Activated CD4-positive, alpha-beta memory T cell treated with anti-CD3 and anti-CD28 coated beads, Interleukin-2, amount 10 ng/mL, durations not matched to agents 7 days and 5 days (primary cell): ENCODE data around the gene HSPB7. TPM values are rescaled to one million over a fixed set of nuclear protein-coding genes. Genes with fewer than 3 reads are reported as not detected.
"Not testable (repeated sequence)": the region's sequence is repeated elsewhere in the genome, so short reads cannot be mapped to it uniquely, and the experiment has no call there.

Experiments
- CTCF ChIA-PET: fragments of 350-600 bp; sonication (Branson Sonifier 250); formaldehyde crosslinking; loops from one replicate; lab custom pipeline; 2021; ENCODE audit warnings: antibody characterized with exemption, inconsistent platforms; lab: Charles Lee
- POLR2A ChIA-PET: fragments of 350-600 bp; sonication (Branson Sonifier 250); formaldehyde crosslinking; loops from one replicate; lab custom pipeline; 2021; ENCODE audit warnings: antibody characterized with exemption; lab: Charles Lee
- DNase-seq: peaks from one replicate; pipeline ENCODE4 v3.0.0-alpha.2; 2020
- H3K27ac Mint-ChIP-seq: one replicate; pipeline ENCODE4 v1.8.0; 2021; ENCODE audit warnings: mild to moderate bottlenecking, mixed read lengths
- H3K27me3 Mint-ChIP-seq: one replicate; pipeline ENCODE4 v1.8.0; 2021; ENCODE audit warnings: mixed read lengths
- H3K36me3 Mint-ChIP-seq: one replicate; pipeline ENCODE4 v1.8.0; 2021; ENCODE audit warnings: low read depth, mixed read lengths
- H3K4me1 Mint-ChIP-seq: one replicate; pipeline ENCODE4 v1.8.0; 2021; ENCODE audit warnings: mixed read lengths
- H3K4me3 Mint-ChIP-seq: one replicate; pipeline ENCODE4 v1.8.0; 2021; ENCODE audit warnings: mild to moderate bottlenecking, mixed read lengths
- H3K9me3 Mint-ChIP-seq: one replicate; pipeline ENCODE4 v1.8.0; 2021; ENCODE audit warnings: mixed read lengths
- total RNA-seq, 2 experiments: library from RNA; stranded (reverse); gene quantifications; one replicate each; pipeline ENCODE4 v1.2.3, GENCODE V29; 2021

Gene HSPB7
- total RNA-seq, 2 experiments from 2014 or later: not detected

- ChIA-PET CTCF (interaction anchor here (1.4 kb wide), 1 partner anchor 229 kb away, joined by 4 read pairs; no protein-coding TSS in a partner anchor), POLR2A (interaction anchor here (0.6 kb wide), 1 partner anchor 515 kb away, joined by 4 read pairs; no protein-coding TSS in a partner anchor)
- Mint-ChIP-seq H3K9me3 (no peaks in the 10 kb centered on the region), H3K27ac (no peak overlapping the region), H3K27me3 (peaks cover 13% of the 10 kb centered on the region), H3K4me3 (no peak overlapping the region), H3K4me1 (no peaks in the 10 kb centered on the region), H3K36me3 (no peaks in the 10 kb centered on the region)
- no peak for DNase-seq
Observed at GRCh38 chr1:16043950-16044349, 26.1 kb upstream of the HSPB7 start.

GRCh38 chr1:16043521-16043920, 25.7 kb upstream of the HSPB7 start, which contains the start of gene CLCNKB:
TSS of gene CLCNKB (plus strand) at chr1:16043782. CDS start at chr1:16044493, 711 bp downstream.
- Mint-ChIP-seq H3K27ac (no peak within 1 kb of the TSS), H3K4me3 (no peak within 1 kb of the TSS), H3K4me1 (no peaks in the 10 kb centered on the region), H3K36me3 (no peaks in the 10 kb centered on the region), H3K27me3 (peaks cover 13% of the 10 kb centered on the region), H3K9me3 (no peaks in the 10 kb centered on the region)
- ChIA-PET CTCF (interaction anchor here (1.1 to 1.4 kb wide), 2 partner anchors 33 to 228 kb away, joined by 3 to 4 read pairs; no protein-coding TSS in a partner anchor), POLR2A (interaction anchor here (0.6 kb wide), 1 partner anchor 515 kb away, joined by 4 read pairs; no protein-coding TSS in a partner anchor)
- DNase-seq: no peak

GRCh38 chr1:16042654-16043053, 24.8 kb upstream of the HSPB7 start:
- POLR2A ChIA-PET: not testable (repeated sequence)

GRCh38 chr1:16042096-16042495, 24.3 kb upstream of the HSPB7 start:
- Mint-ChIP-seq H3K36me3 (no peaks in the 10 kb centered on the region), H3K27me3 (peaks cover 9% of the 10 kb centered on the region), H3K27ac (no peak overlapping the region), H3K4me3 (no peak overlapping the region), H3K9me3 (no peaks in the 10 kb centered on the region), H3K4me1 (no peaks in the 10 kb centered on the region)
- no peak for DNase-seq
- ChIA-PET POLR2A (no interaction called here), CTCF (interaction anchor here (1.1 kb wide), 1 partner anchor 30 kb away, joined by 3 read pairs; no protein-coding TSS in a partner anchor)

More at GRCh38 chr1:16042654-16043053, 24.8 kb upstream of the HSPB7 start:
- not testable (repeated sequence) for H3K9me3 Mint-ChIP-seq, H3K27ac Mint-ChIP-seq, H3K4me1 Mint-ChIP-seq, DNase-seq, H3K4me3 Mint-ChIP-seq, H3K36me3 Mint-ChIP-seq
- CTCF ChIA-PET: interaction anchor here (1.1 kb wide), 1 partner anchor 33 kb away, joined by 3 read pairs; no protein-coding TSS in a partner anchor
- H3K27me3 Mint-ChIP-seq: peaks cover 13% of the 10 kb centered on the region

- Mint-ChIP-seq H3K9me3 (no peaks in the 10 kb centered on the region), H3K36me3 (no peaks in the 10 kb centered on the region), H3K27ac (no peak overlapping the region), H3K4me3 (no peak overlapping the region), H3K27me3 (peaks cover 9% of the 10 kb centered on the region), H3K4me1 (no peaks in the 10 kb centered on the region)
- no peak for DNase-seq
- ChIA-PET POLR2A (no interaction called here), CTCF (interaction anchor here (0.6 to 1.1 kb wide), 2 partner anchors 30 to 234 kb away, joined by 3 read pairs; no protein-coding TSS in a partner anchor)
Observed at GRCh38 chr1:16041200-16041599, 23.4 kb upstream of the HSPB7 start.

- CTCF ChIA-PET, H3K27me3 Mint-ChIP-seq, H3K4me1 Mint-ChIP-seq, H3K36me3 Mint-ChIP-seq, DNase-seq, H3K9me3 Mint-ChIP-seq, H3K4me3 Mint-ChIP-seq, H3K27ac Mint-ChIP-seq: not testable (repeated sequence)
- POLR2A ChIA-PET: interaction anchor here (1.4 kb wide), 1 partner anchor 23 kb away, joined by 3 read pairs; no protein-coding TSS in a partner anchor
Observed at GRCh38 chr1:16039871-16040270, 22.0 kb upstream of the HSPB7 start.

GRCh38 chr1:16038620-16038912, 20.7 kb upstream of the HSPB7 start:
- ChIA-PET CTCF (interaction anchor here (1.2 kb wide), 1 partner anchor 19 kb away, joined by 4 read pairs; no protein-coding TSS in a partner anchor), POLR2A (no interaction called here)
- H3K9me3 Mint-ChIP-seq: no peaks in the 10 kb centered on the region
- no peak overlapping the region for H3K27ac Mint-ChIP-seq
- H3K4me3 Mint-ChIP-seq: no peak overlapping the region
- peaks cover 9% of the 10 kb centered on the region for H3K27me3 Mint-ChIP-seq
- no peaks in the 10 kb centered on the region for H3K36me3 Mint-ChIP-seq
- DNase-seq: no peak
- H3K4me1 Mint-ChIP-seq: no peaks in the 10 kb centered on the region

GRCh38 chr1:16036461-16036860, 18.6 kb upstream of the HSPB7 start:
- POLR2A ChIA-PET: interaction anchor here (1.4 kb wide), 1 partner anchor 23 kb away, joined by 3 read pairs; no protein-coding TSS in a partner anchor
- H3K36me3 Mint-ChIP-seq, H3K4me1 Mint-ChIP-seq, H3K27ac Mint-ChIP-seq, CTCF ChIA-PET, DNase-seq, H3K9me3 Mint-ChIP-seq, H3K27me3 Mint-ChIP-seq, H3K4me3 Mint-ChIP-seq: not testable (repeated sequence)

GRCh38 chr1:16033103-16033632, 15.3 kb upstream of the HSPB7 start:
- H3K9me3 Mint-ChIP-seq, H3K36me3 Mint-ChIP-seq, H3K4me1 Mint-ChIP-seq, H3K27me3 Mint-ChIP-seq, POLR2A ChIA-PET, H3K27ac Mint-ChIP-seq, DNase-seq, H3K4me3 Mint-ChIP-seq: not testable (repeated sequence)
- CTCF ChIA-PET: interaction anchor here (0.9 kb wide), 1 partner anchor 24 kb away, joined by 4 read pairs; no protein-coding TSS in a partner anchor

- H3K27me3 Mint-ChIP-seq: peaks cover 2% of the 10 kb centered on the region
- no peaks in the 10 kb centered on the region for H3K36me3 Mint-ChIP-seq
- H3K27ac Mint-ChIP-seq: no peak overlapping the region
- ChIA-PET POLR2A (no interaction called here), CTCF (interaction anchor here (0.9 kb wide), 1 partner anchor 25 kb away, joined by 4 read pairs; no protein-coding TSS in a partner anchor)
- no peaks in the 10 kb centered on the region for H3K4me1 Mint-ChIP-seq
- H3K9me3 Mint-ChIP-seq: no peaks in the 10 kb centered on the region
- peak; percentile 64 for DNase-seq
- H3K4me3 Mint-ChIP-seq: no peak overlapping the region
Observed at GRCh38 chr1:16032388-16033102, 14.7 kb upstream of the HSPB7 start.

GRCh38 chr1:16031551-16031950, 13.7 kb upstream of the HSPB7 start:
- no peaks in the 10 kb centered on the region for H3K9me3 Mint-ChIP-seq
- no peak for DNase-seq
- no peak overlapping the region for H3K27ac Mint-ChIP-seq
- H3K4me3 Mint-ChIP-seq: no peak overlapping the region
- H3K27me3 Mint-ChIP-seq: no peaks in the 10 kb centered on the region
- no peaks in the 10 kb centered on the region for H3K36me3 Mint-ChIP-seq
- POLR2A ChIA-PET: no interaction called here
- no peaks in the 10 kb centered on the region for H3K4me1 Mint-ChIP-seq
- CTCF ChIA-PET: interaction anchor here (1.6 kb wide), 1 partner anchor 239 kb away, joined by 4 read pairs; no protein-coding TSS in a partner anchor

GRCh38 chr1:16029288-16029687, 11.4 kb upstream of the HSPB7 start:
- Mint-ChIP-seq H3K27me3 (no peaks in the 10 kb centered on the region), H3K9me3 (no peaks in the 10 kb centered on the region), H3K36me3 (no peaks in the 10 kb centered on the region), H3K4me3 (no peak overlapping the region), H3K4me1 (no peaks in the 10 kb centered on the region), H3K27ac (no peak overlapping the region)
- POLR2A ChIA-PET: no interaction called here
- CTCF ChIA-PET: interaction anchor here (1.6 kb wide), 1 partner anchor 28 kb away, joined by 3 read pairs; no protein-coding TSS in a partner anchor
- DNase-seq: no peak

- DNase-seq, H3K27ac Mint-ChIP-seq, POLR2A ChIA-PET, H3K36me3 Mint-ChIP-seq, H3K4me1 Mint-ChIP-seq, H3K4me3 Mint-ChIP-seq, H3K27me3 Mint-ChIP-seq, H3K9me3 Mint-ChIP-seq: not testable (repeated sequence)
- CTCF ChIA-PET: interaction anchor here (1.6 kb wide), 1 partner anchor 29 kb away, joined by 3 read pairs; no protein-coding TSS in a partner anchor
Observed at GRCh38 chr1:16029003-16029268, 11.1 kb upstream of the HSPB7 start.
